ENCODE data around the gene CETN2. TPM values are rescaled to one million over a fixed set of nuclear protein-coding genes. Genes with fewer than 3 reads are reported as not detected.
"Not testable (repeated sequence)": the region's sequence is repeated elsewhere in the genome, so short reads cannot be mapped to it uniquely, and the experiment has no call there.

Gene CETN2
- total RNA-seq, 6 experiments from 2014 or later, result 8.4 to 11.4 (median 10.9) TPM

DNA sequence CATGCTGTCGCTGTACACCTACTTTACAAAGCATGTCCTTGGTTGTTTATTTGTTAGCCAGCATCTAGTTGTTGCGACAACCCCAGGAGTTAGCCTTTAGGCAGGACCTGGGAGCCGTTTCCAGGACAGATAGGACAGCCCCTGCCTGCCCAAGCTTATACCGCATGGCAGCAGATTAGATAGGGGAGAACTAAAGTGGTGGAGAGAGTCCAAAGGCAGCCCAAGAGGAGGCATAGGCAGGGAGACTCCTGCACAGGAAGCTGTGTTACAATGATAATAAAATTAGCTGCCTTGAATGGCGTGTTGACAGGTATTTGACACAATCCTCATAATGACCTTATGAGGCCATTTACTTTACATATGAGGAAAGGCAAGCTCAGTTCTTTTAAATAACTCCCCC is 13.3 kb upstream of the CETN2 start:
- TF ChIP-seq POLR2A (IDR thresholded peaks at IDR 0.05), result no peak
- TF ChIP-seq, protein P1, sequence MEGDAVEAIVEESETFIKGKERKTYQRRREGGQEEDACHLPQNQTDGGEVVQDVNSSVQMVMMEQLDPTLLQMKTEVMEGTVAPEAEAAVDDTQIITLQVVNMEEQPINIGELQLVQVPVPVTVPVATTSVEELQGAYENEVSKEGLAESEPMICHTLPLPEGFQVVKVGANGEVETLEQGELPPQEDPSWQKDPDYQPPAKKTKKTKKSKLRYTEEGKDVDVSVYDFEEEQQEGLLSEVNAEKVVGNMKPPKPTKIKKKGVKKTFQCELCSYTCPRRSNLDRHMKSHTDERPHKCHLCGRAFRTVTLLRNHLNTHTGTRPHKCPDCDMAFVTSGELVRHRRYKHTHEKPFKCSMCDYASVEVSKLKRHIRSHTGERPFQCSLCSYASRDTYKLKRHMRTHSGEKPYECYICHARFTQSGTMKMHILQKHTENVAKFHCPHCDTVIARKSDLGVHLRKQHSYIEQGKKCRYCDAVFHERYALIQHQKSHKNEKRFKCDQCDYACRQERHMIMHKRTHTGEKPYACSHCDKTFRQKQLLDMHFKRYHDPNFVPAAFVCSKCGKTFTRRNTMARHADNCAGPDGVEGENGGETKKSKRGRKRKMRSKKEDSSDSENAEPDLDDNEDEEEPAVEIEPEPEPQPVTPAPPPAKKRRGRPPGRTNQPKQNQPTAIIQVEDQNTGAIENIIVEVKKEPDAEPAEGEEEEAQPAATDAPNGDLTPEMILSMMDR (IDR thresholded peaks at IDR 0.05), result no peak
- H3K9me3 ChIP-seq, result no peaks in the 10 kb centered on the region
- DNase-seq, result no peak
- peak in 3 of 4 donors; percentile 52 to 58 (median 54) for ATAC-seq
- no peaks in the 10 kb centered on the region for H3K4me1 ChIP-seq
- WGBS (ENCODE audit: insufficient coverage, low coverage, low lambda C conversion rate, missing lambda C conversion rate), result 42% methylated on average over 5 of the region's 5 CpGs
- intact Hi-C loops (cut with DNase I), result no loop called here
- H3K4me3 ChIP-seq, result no peak overlapping the region
- H3K27me3 ChIP-seq, result no peaks in the 10 kb centered on the region
- H3K36me3 ChIP-seq, result peaks cover 0 to 10% (median 0%) of the 10 kb centered on the region in 4 donors
- no peak overlapping the region for H3K27ac ChIP-seq

DNA sequence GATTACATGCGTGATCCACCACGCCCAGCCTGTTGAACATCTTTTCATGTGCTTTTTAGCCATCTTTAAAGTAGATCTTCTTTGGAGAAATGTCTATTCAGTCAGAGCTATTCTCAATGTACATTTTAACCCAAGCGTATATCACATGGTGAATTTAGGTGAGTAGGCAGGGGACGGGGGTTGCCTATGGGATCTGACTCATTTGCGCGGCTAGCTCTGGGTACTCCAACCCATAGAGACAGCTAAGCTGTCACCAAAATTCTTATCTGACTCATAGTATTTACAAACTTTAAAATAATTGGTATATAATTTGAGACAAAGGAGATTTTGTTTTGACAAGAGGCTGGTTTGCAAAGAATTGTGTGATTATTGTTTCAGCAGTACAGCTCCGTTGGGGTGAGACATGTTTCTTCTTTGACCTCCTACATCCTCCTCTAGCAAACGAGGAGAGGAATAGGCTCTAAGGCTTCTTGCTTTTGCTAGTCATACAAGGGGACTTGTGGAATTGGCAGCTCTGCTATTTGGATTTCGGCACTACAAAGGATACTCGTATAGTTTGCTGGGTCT is 12.3 kb upstream of the CETN2 start:
- intact Hi-C loops (cut with DNase I), result no loop called here
- H3K27me3 ChIP-seq, result no peaks in the 10 kb centered on the region
- H3K36me3 ChIP-seq, result no peaks in the 10 kb centered on the region
- ATAC-seq (no peak), DNase-seq (no peak)
- TF ChIP-seq, protein P1 (IDR thresholded peaks at IDR 0.05), result no peak
- no peak for TF ChIP-seq POLR2A (IDR thresholded peaks at IDR 0.05)
- H3K4me1 ChIP-seq, result no peaks in the 10 kb centered on the region
- no peak overlapping the region for H3K4me3 ChIP-seq
- H3K9me3 ChIP-seq, result no peaks in the 10 kb centered on the region
- H3K27ac ChIP-seq, result no peak overlapping the region
- WGBS (ENCODE audit: insufficient coverage, low coverage, low lambda C conversion rate, missing lambda C conversion rate), result 80% methylated on average over 10 of the region's 10 CpGs

DNA sequence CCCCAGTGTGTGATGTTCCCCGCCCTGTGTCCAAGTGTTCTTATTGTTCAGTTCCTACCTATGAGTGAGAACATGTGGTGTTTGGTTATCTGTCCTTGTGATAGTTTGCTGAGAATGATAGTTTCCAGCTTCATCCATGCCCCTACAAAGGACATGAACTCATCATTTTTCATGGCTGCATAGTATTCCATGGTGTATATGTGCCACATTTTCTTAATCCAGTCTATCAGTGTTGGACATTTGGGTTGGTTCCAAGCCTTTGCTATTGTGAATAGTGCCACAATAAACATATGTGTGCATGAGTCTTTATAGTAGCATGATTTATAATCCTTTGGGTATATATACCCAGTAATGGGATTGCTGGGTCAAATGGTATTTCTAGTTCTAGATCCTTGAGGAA is 4.9 kb upstream of the CETN2 start:
- H3K36me3 ChIP-seq; H3K27me3 ChIP-seq; intact Hi-C loops (cut with DNase I); H3K27ac ChIP-seq; ATAC-seq; DNase-seq; H3K9me3 ChIP-seq; H3K4me3 ChIP-seq: not testable (repeated sequence)
- 86% methylated on average over 1 of the region's 1 CpG for WGBS (ENCODE audit: insufficient coverage, low coverage, low lambda C conversion rate, missing lambda C conversion rate)
- peaks cover 0 to 12% (median 0%) of the 10 kb centered on the region in 4 donors for H3K4me1 ChIP-seq

DNA sequence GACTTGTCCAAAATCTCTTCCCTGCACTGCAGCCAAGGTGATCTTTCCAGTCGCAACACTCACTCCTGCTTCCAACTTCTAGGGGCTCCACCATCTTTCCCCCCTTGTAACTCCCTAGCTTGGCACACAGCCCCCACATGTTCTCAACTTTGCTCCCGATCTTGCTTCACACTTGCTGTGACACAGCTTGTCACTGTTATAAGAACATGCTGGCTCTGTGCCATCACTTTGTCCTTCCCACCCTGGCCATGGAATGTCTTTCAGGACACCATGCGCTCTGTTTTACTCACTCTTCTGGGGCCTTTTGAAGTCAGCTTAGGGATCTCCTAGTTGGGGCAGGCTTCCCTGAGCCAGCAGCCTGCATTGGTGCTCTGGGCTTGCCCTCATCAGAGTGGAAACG is 2.8 kb upstream of the CETN2 start:
- intact Hi-C loops (cut with DNase I), result no loop called here
- H3K4me1 ChIP-seq, result peaks cover 0 to 12% (median 0%) of the 10 kb centered on the region in 4 donors
- ATAC-seq (peak in 2 of 4 donors; percentile 7 to 9), DNase-seq (peak in 2 of 3 donors; percentile 25 to 62)
- no peaks in the 10 kb centered on the region for H3K36me3 ChIP-seq
- no peak for TF ChIP-seq POLR2A (IDR thresholded peaks at IDR 0.05)
- TF ChIP-seq, protein P1 (IDR thresholded peaks at IDR 0.05), result no peak
- no peaks in the 10 kb centered on the region for H3K9me3 ChIP-seq
- H3K27me3 ChIP-seq, result no peaks in the 10 kb centered on the region
- 57% methylated on average over 4 of the region's 4 CpGs for WGBS (ENCODE audit: insufficient coverage, low coverage, low lambda C conversion rate, missing lambda C conversion rate)
- H3K27ac ChIP-seq, result no peak overlapping the region
- H3K4me3 ChIP-seq, result no peak overlapping the region

DNA sequence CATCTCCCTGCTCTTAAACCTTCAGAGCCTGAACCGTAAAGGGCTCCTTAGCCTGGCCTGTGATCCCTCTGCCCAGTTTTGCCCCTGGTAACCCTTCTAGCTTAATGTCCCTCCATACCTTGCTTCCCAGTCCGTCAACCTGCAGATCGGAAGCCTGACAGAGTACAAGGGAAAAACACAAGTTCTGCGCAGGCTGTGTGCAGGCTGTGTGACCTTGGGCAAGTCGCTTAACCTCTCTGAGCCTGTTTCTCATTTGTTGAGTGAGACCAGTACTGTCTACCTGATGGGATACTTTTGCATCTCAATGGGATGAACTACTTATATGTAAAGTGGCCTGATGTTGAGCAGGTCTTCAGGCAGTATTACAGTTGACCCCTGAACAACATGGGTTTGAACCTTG is 2.0 kb upstream of the CETN2 start:
- no peak for TF ChIP-seq POLR2A (IDR thresholded peaks at IDR 0.05)
- TF ChIP-seq, protein P1 (IDR thresholded peaks at IDR 0.05), result no peak
- ATAC-seq, result no peak
- H3K27me3 ChIP-seq, result no peaks in the 10 kb centered on the region
- H3K36me3 ChIP-seq, result no peaks in the 10 kb centered on the region
- H3K4me3 ChIP-seq, result peak overlapping the region in 1 of 3 donors; percentile 66
- no peaks in the 10 kb centered on the region for H3K9me3 ChIP-seq
- H3K4me1 ChIP-seq, result peaks cover 0 to 12% (median 0%) of the 10 kb centered on the region in 4 donors
- no peak overlapping the region for H3K27ac ChIP-seq
- 82% methylated on average over 5 of the region's 5 CpGs for WGBS (ENCODE audit: insufficient coverage, low coverage, low lambda C conversion rate, missing lambda C conversion rate)
- intact Hi-C loops (cut with DNase I), result no loop called here
- no peak for DNase-seq

Measured in right lobe of liver (tissue), 6 donors.